PC-3 (cell line): ENCODE results near the gene FOXL1. TPM values are rescaled to one million over a fixed set of nuclear protein-coding genes. Genes with fewer than 3 reads are reported as not detected.

Source experiments
- ATAC-seq: fragments of 200-7000 bp; cut with Tn5 transposase; 2 replicates; pipeline ENCODE4 v1.9.1; 2020; ENCODE audit warnings: mild to moderate bottlenecking, moderate library complexity
- BruUV-seq: library from RNA; stranded (reverse); fragments of 400-500 nt; replicated peaks from 2 replicates; lab custom pipeline; 2021; lab: Mats Ljungman, UMichigan
- CTCF ChIA-PET: fragments of 300-600 bp; sonication (Branson Sonifier 250); formaldehyde crosslinking; loops from one replicate; lab custom pipeline; 2022; ENCODE audit warnings: antibody characterized with exemption; lab: Charles Lee
- POLR2A ChIA-PET: fragments of 300-600 bp; sonication (Branson Sonifier 250); formaldehyde crosslinking; loops from one replicate; lab custom pipeline; 2022; ENCODE audit warnings: antibody characterized with exemption; ENCODE audit not compliant: unreplicated experiment; lab: Charles Lee
- DNase-seq: peaks from one replicate; pipeline ENCODE4 v3.0.0-alpha.2; 2015
- H2AFZ ChIP-seq: fragments of 300-600 bp; sonication (generic); 2 replicates; pipeline ENCODE4 v1.6.0; 2016; ENCODE audit warnings: antibody characterized with exemption, low read length
- H3F3A ChIP-seq: fragments of 300-600 bp; sonication (generic); one replicate; pipeline ENCODE4 v1.6.0; 2017; ENCODE audit warnings: antibody characterized with exemption, low read length, control low read depth, mild to moderate bottlenecking; ENCODE audit not compliant: unreplicated experiment
- H3K27ac ChIP-seq: fragments of 300-600 bp; sonication (generic); 2 replicates; pipeline ENCODE4 v1.5.1; 2016; ENCODE audit warnings: mild to moderate bottlenecking, low read length
- H3K27me3 ChIP-seq: fragments of 300-600 bp; sonication (generic); 2 replicates; pipeline ENCODE4 v1.6.1; 2016; ENCODE audit warnings: low read length, mixed read lengths
- H3K36me3 ChIP-seq: fragments of 300-600 bp; sonication (generic); 2 replicates; pipeline ENCODE4 v1.6.1; 2016; ENCODE audit warnings: low read depth, mixed run types, low read length, mixed read lengths
- H3K4me1 ChIP-seq: fragments of 300-600 bp; sonication (generic); 2 replicates; pipeline ENCODE4 v1.5.1; 2016; ENCODE audit warnings: low read length; ENCODE audit not compliant: insufficient read depth
- H3K4me2 ChIP-seq: fragments of 300-600 bp; sonication (generic); 2 replicates; pipeline ENCODE4 v1.6.0; 2016; ENCODE audit warnings: low read length
- H3K4me3 ChIP-seq: fragments of 300-600 bp; sonication (generic); 2 replicates; pipeline ENCODE4 v1.5.1; 2016; ENCODE audit warnings: mild to moderate bottlenecking, low read length, mixed read lengths
- H3K79me2 ChIP-seq: fragments of 300-600 bp; sonication (generic); 2 replicates; pipeline ENCODE4 v1.6.1; 2017; ENCODE audit warnings: low read length, mixed read lengths
- H3K9ac ChIP-seq: fragments of 300-600 bp; sonication (generic); 2 replicates; pipeline ENCODE4 v1.6.0; 2016; ENCODE audit warnings: mild to moderate bottlenecking, low read length
- H3K9me2 ChIP-seq: fragments of 300-600 bp; sonication (generic); replicated peaks from 2 replicates; pipeline ENCODE4 v1.6.1; 2016; ENCODE audit warnings: mixed run types, low read length, mixed read lengths
- H3K9me3 ChIP-seq: fragments of 300-600 bp; sonication (generic); 2 replicates; pipeline ENCODE4 v1.6.1; 2016; ENCODE audit warnings: low read length, mixed read lengths
- H4K20me1 ChIP-seq: fragments of 300-600 bp; sonication (generic); 2 replicates; pipeline ENCODE4 v1.6.1; 2016; ENCODE audit warnings: low read length, mixed read lengths
- CTCF ChIP-seq: fragments of 300-600 bp; sonication (generic); conservative IDR thresholded peaks from 2 replicates; pipeline ENCODE4 v1.5.1; 2017; ENCODE audit warnings: antibody characterized with exemption, low read depth, mild to moderate bottlenecking, low read length
- EZH2 ChIP-seq: fragments of 300-600 bp; sonication (generic); IDR thresholded peaks from one replicate; pipeline ENCODE4 v1.6.1; 2017; ENCODE audit warnings: antibody characterized with exemption, mild to moderate bottlenecking, low read length; ENCODE audit not compliant: unreplicated experiment
- EZH2phosphoT487 ChIP-seq: fragments of 300-600 bp; sonication (generic); IDR thresholded peaks from 2 replicates; pipeline ENCODE4 v1.6.1; 2018; ENCODE audit warnings: mild to moderate bottlenecking, antibody characterized with exemption, low read length, borderline replicate concordance
- intact Hi-C: fragments of 100-400 bp; cut with micrococcal nuclease; formaldehyde crosslinking; loops from 2 replicates; pipeline ENCODE4 v1.9.0; 2023
- total RNA-seq: library from RNA; depleted of rRNA; stranded (reverse); fragments of >200 nt; gene quantifications from 2 replicates; pipeline ENCODE4 v1.2.3, GENCODE V29; 2014

The FOXL1 gene
- total RNA-seq, 1 experiment from 2014 or later: 8.1 TPM

GRCh38 chr16:86605950-86606349, 27.6 kb downstream of the FOXL1 start:
- Histone ChIP-seq H3K79me2 (no peaks in the 10 kb centered on the region), H3K9me2 (no peaks in the 10 kb centered on the region), H2AFZ (no peak overlapping the region), H3K4me3 (no peak overlapping the region), H3K4me1 (no peaks in the 10 kb centered on the region), H3K27me3 (no peaks in the 10 kb centered on the region), H3K9ac (no peak overlapping the region), H3K9me3 (no peaks in the 10 kb centered on the region), H3F3A (no peaks in the 10 kb centered on the region), H4K20me1 (no peaks in the 10 kb centered on the region), H3K27ac (no peak overlapping the region), H3K4me2 (no peak overlapping the region), H3K36me3 (no peaks in the 10 kb centered on the region)
- ATAC-seq (no peak), DNase-seq (no peak)
- ChIA-PET CTCF (no interaction called here), POLR2A (no interaction called here)
- intact Hi-C loops: no loop called here
- no peak for TF ChIP-seq EZH2
- TF ChIP-seq EZH2phosphoT487: no peak
- no peak for TF ChIP-seq CTCF
- BruUV-seq: no TSS peak

GRCh38 chr16:86608301-86608747, 30.0 kb downstream of the FOXL1 start:
- Histone ChIP-seq H3K79me2 (no peaks in the 10 kb centered on the region), H3K4me3 (no peak overlapping the region), H3K9me3 (no peaks in the 10 kb centered on the region), H3K4me1 (no peaks in the 10 kb centered on the region), H3K36me3 (no peaks in the 10 kb centered on the region), H2AFZ (no peak overlapping the region), H4K20me1 (no peaks in the 10 kb centered on the region), H3F3A (no peaks in the 10 kb centered on the region), H3K27ac (no peak overlapping the region), H3K9me2 (no peaks in the 10 kb centered on the region), H3K27me3 (no peaks in the 10 kb centered on the region), H3K4me2 (no peak overlapping the region), H3K9ac (no peak overlapping the region)
- intact Hi-C loops: no loop called here
- DNase-seq (no peak), ATAC-seq (peak; percentile 22; the same call in 1 of the 2 replicates)
- TF ChIP-seq EZH2phosphoT487 (no peak), CTCF (no peak), EZH2 (no peak)
- ChIA-PET POLR2A (no interaction called here), CTCF (no interaction called here)
- no TSS peak for BruUV-seq

- H3K27ac ChIP-seq: no peak overlapping the region
- no peak overlapping the region for H2AFZ ChIP-seq
- CTCF ChIA-PET: no interaction called here
Observed at GRCh38 chr16:86609115-86609514, 30.8 kb downstream of the FOXL1 start.

More at GRCh38 chr16:86609115-86609514, 30.8 kb downstream of the FOXL1 start:
- Histone ChIP-seq H3K4me2 (no peak overlapping the region), H3K4me1 (no peaks in the 10 kb centered on the region), H3K9me3 (no peaks in the 10 kb centered on the region), H3F3A (no peaks in the 10 kb centered on the region), H3K9me2 (no peaks in the 10 kb centered on the region), H3K4me3 (no peak overlapping the region), H3K9ac (no peak overlapping the region), H3K79me2 (no peaks in the 10 kb centered on the region), H4K20me1 (no peaks in the 10 kb centered on the region), H3K27me3 (no peaks in the 10 kb centered on the region), H3K36me3 (no peaks in the 10 kb centered on the region)
- no peak for ATAC-seq
- no peak for DNase-seq
- TF ChIP-seq EZH2: no peak
- no peak for TF ChIP-seq CTCF
- no peak for TF ChIP-seq EZH2phosphoT487
- intact Hi-C loops: no loop called here
- BruUV-seq: no TSS peak
- POLR2A ChIA-PET: no interaction called here
